Kasumi-1 (cell line): ENCODE results near the gene YKT6.
"Not testable (repeated sequence)": the region's sequence is repeated elsewhere in the genome, so short reads cannot be mapped to it uniquely, and the experiment has no call there.

ENCODE experiments used
- DNase-seq, 2 experiments: peaks; one replicate each; lab custom pipeline; 2025; lab: John Stamatoyannopoulos, UW

Gene YKT6

DNA sequence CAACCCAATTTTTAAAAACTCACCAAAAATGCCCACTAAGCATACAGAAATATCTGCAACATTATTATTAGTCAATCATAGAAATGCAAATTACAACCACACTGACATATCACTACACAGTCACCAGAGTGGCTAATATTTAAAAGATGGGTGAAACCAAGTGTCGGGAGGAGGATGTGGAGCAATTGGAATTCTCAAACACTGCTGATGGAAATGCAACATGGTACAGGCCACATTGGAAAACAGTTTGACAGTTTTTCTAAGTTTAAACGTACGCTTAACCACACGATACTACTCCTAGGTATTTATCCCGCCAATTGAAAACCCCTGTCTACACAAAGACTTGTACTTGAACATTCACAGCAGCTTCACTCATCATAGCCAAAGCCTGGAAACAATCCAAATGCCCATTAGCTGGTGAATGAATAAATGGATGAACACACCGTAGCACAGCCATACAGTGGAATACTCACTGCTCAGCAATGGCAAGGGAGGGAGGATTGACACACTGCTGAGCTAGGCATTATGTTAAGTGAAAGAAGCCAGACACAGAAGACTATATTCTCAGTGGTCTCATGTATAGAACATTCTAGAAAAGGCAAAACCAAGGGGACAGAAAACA, 27.9 kb upstream of the YKT6 start:
- DNase-seq: no peak

DNA sequence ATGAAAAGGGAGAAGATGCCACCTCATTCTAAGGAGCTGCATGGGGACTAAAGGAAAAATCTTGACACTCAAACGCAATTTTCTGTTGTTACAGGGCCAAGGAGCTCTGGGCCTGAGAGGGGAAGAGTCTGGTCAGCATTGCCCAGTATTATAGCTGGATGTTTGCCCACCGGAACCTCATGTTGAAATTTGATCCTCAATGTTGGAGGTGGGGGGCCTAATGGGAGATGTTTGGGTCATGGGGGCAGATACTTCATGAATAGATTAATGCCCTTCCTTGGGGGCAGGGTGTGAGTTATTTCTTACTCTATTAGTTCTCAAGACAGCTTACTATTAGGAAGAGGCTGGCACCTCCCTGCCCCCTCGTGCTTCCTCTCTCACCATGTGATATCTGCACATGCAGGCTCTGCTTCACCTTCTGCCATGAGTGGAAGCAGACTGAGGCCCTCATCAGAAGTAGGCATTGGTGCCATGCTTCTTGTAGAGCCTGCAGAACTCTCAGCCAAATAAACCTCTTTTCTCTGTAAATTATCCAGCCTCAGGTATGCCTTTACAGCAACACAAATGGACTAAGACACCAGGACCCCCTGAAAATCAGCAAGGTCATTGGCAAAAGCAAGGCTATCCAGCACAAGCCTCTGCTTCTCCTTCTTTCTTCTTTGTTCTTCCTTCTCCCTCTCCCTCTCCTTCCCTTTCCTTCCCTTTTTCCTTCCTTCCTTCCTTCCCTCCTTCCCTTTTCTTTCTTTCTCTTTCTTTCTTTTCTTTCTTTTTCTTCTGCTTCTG, 26.7 kb upstream of the YKT6 start:
- DNase-seq: no peak

DNA sequence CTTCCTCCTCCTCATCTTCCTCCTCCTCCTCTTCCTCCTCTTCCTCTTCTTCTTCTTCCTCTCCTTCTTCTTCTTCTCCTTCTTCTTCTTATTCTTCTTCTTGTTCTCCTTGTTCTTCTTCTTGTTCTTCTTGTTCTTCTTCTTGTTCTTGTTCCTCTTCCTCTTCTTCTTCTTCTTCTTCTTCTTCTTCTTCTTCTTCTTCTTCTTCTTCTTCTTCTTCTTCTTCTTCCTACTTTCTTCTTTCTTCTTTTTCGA, 26.2 kb upstream of the YKT6 start:
- not testable (repeated sequence) for DNase-seq

DNA sequence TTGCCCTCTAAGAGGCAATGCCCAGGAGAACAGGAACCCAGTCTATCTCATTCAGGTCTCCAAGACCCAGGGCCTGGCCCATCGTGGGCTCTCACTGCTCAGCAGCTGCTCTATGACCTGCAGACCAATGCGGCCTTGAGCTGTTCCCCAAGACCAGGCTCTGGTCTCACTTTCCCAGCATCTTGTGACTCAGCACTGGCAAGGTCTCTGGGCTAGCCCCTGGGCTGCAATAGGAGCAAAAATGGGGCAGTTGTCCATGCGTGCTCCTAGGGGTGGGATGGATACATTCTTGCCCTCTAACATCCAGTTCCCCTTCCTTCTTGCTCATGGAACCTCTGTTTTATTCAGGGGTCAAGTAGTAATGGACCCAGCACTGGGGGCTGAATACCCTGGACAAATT, 25.0 kb upstream of the YKT6 start:
- no peak for DNase-seq

- no peak for DNase-seq
Observed at GRCh38 chr7:44176486-44176885, 24.3 kb upstream of the YKT6 start.

DNA sequence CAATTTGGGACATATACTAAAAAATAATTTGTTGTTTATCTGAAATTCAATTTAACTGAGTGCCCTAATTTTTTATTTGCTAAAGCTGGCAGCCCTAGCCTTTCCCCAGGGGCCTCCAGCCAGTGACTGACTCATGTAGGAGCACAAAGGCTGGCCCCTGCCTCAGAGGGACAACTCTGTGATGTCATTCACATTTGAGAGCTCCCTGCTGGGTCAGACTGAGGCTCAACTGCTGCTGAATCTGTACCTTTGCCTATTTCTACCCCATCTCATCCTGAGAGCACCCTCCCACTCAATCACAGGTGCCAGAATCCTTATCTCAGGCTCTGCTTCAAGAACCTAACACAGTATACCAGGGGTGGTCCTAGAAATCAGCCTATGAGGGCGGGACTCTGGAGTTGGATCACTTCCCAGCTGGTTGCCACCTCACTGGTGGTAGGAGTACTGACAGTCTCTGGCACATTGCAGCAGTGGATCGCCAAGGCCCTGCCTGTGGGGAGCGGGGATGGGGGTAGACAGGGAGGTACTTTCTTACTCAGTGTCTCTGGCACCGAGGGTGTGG, 23.1 kb upstream of the YKT6 start:
- DNase-seq: no peak

DNA sequence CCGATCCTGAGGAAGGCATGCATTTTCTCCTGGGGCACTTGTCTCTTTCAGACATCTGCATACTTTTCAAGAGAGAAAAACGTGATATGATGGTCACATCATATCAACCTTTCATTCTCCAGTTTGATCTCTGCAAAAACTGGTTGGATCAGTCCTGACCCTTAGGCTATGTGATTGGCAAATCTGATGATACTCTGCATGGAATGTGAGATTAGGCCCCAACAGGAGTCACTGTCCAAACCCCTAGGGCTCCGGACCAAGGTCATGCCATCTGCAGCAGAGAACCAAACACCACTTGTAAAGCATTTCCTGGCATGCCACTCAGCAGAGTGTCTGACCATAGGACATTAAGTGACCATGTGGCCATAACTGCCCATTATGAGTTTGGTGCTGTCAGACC, 20.1 kb upstream of the YKT6 start:
- no peak for DNase-seq

GRCh38 chr7:44182827-44183226, 18.0 kb upstream of the YKT6 start:
- no peak for DNase-seq

GRCh38 chr7:44183386-44183785, 17.4 kb upstream of the YKT6 start:
- DNase-seq: no peak

DNA sequence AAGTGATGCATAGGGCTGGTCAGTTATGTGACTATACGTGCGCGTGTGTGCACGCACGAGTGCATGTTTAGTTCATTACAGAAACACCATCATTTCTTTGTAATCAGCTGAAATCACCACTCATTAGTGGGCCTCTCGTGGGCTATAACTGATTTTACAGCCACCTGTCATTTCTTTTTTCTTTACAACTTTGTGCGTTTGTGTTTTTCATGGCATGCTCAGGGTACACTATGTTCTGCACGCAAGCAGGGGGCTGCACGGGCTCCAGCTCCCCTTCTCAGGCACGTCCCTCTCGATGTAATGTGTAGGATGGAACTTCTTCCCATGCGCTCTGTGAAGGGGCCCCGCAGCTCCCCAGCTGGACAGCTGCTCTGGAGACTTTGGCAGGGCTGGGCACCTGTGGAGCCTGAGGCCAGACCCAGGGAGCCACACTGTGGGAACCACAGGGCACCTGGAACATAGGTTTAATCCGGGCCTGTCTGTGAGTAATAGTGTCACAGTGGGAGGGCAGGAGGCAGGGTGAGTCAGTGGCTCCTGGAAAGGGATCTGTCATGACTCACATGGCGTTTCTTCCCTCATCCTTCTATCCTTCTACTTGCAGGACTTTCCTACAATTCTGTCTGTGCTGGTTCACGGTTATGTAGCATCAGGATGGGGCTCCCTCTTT, 16.4 kb upstream of the YKT6 start:
- DNase-seq: no peak

- no peak for DNase-seq
Observed at GRCh38 chr7:44184873-44185446, 15.8 kb upstream of the YKT6 start.

DNA sequence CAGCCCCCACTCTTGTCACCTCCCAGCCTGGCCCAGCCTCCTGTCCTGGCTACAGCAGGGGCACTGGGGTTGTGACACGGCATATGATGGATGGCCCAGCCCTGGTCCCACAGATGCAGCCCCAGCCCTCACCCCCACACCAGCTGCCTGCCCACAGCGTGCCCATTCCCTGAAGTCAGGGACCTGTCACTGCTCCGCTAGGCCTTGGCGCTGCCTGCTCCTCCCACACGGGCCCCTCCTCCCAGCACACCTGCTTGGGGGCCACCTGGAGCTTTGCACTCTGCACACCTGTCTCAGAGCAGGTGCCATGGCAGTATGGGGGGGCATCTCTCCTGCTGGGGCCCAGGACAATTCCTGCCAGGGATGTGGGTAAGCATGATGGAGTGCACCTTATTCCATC, 15.0 kb upstream of the YKT6 start:
- DNase-seq: no peak

DNA sequence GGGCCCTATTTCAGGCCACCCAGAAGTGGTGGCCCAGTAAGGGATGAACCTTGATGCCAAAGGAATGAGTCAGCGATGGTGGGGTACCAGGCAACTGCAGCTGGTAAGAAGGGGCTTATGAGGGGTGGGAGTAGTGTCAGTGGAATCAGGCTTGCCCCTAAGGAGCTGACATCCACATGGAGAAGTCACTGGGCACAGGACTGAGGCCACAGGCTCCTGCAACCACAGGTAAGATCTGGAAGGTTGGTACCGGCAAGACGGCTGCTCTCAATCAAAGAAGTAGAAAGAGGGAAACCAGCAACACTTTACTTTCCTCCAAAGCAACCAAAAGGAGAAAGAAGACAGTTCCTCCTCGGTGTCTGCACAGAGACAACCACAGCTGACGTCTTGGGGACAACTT, 14.0 kb upstream of the YKT6 start:
- DNase-seq: no peak

GRCh38 chr7:44187636-44188416, 13.0 kb upstream of the YKT6 start:
- no peak for DNase-seq

DNA sequence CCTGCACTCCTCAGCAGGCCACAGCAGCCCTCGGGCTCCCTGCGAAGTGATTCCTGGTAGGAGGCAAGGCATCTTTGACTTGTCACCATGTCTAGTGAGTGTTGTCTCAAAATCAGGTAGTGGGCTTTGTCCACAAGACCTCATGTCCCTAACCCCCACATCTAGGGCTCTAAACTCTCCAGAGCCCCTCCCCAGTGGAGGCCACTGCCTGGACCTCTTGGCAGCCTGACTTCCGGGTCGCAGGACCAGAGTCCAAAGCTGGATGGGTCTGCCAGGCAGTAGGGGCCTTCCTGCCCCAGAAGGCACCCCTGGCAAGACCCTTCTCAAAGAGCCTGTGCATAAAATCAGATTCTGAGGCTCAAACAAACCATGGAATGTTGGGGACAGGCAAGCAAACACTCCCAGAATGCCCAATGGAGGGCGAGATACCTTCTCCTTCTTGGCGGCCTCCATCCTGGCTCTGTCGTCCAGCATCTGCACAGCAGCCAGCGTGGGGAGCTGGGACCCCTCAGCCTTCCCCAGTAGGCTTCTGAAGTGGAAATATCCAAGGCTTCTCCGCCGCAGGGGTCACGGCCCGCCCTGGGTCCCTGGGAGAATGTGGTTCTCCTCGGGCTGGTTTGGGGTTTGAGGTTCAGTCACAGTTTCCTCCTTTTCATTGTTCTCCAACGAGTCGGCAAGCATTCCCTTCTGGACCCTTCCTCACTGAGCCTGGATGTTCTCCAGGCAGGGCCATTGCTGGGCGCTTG, 12.1 kb upstream of the YKT6 start:
- no peak for DNase-seq

GRCh38 chr7:44189286-44189992, 11.3 kb upstream of the YKT6 start, which contains the start of gene GCK:
TSS of gene GCK (minus strand) at chr7:44189439. CDS start at chr7:44188953, 486 bp downstream.
- DNase-seq: no peak

- DNase-seq: no peak
Observed at GRCh38 chr7:44189993-44190872, 10.5 kb upstream of the YKT6 start.

DNA sequence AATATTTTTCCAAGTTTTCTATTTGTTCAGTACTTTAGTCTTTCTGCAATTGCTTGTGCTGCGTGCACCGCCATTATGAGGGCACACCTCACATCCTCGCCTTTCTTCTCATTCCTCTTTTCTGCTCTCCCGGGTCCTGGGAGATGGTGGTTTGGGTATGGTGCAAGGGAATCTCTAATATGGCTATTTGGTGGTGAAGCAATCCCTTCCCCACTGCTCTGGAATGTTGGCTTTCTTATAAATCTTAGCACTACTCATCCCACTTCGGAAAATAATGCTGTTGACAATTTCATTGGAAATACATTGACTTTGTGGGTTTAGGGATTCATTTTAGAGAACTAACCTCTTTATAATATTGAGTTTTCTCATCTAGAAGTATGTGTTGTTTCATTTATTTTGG, 9.6 kb upstream of the YKT6 start:
- DNase-seq: no peak

DNA sequence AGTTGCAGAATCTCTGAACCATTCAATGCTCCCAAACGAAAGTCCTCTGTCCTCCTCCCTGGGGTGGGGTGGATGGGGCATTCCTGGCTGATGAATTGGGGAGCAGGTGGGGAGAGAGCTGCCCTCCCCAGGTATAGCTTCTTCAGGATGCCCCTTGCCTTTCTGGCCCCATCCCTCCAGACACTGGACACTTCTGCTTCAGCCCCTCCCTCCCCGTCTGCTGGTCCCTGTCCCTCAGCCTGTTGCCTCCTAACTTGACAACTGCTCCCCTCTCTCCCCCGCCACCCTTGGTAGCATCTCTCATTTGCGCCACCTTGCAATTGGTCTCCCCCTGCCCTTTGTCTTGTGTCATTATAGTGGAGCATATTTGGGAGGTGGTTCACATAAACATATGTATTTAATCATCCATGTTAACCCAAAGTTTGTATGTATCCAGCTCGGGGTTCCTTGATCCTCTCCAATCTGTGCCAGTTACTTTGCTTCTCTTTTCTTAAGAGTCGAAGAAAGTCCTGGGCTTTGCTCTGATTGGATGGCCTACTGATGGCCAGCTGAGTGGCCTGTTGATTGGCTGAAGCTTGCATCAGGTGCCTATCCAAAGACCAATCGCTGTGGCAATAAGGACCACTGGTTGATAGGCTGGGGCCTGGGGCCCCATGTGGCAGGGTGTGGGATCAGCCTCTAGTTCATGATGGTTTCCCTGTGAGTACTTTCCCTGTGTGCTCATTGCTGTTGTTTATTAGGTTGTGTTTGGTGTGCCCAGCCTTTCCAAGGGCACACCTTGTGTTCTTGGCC, 7.6 kb upstream of the YKT6 start:
- DNase-seq: no peak
